MM.1S (cell line): ENCODE data around the gene CERS3.

Source experiments
- EZH2 ChIP-seq: fragments of 300-600 bp; sonication (generic); optimal IDR thresholded peaks from 2 replicates; pipeline ENCODE3; 2017; ENCODE audit warnings: low read depth, mild to moderate bottlenecking, antibody characterized with exemption, low read length, mixed read lengths
- EZH2phosphoT487 ChIP-seq: fragments of 300-600 bp; sonication (generic); IDR thresholded peaks from 2 replicates; pipeline ENCODE4 v1.6.1; 2018; ENCODE audit warnings: antibody characterized with exemption, low read length

GRCh38 chr15:100426937-100427336 is 101.8 kb downstream of the CERS3 start:
- TF ChIP-seq EZH2phosphoT487 (no peak), EZH2 (no peak)
